Activated CD8-positive, alpha-beta memory T cell treated with anti-CD3 and anti-CD28 coated beads, Interleukin-2, amount 10 ng/mL, durations not matched to agents 7 days and 5 days (primary cell): ENCODE measurements around the gene HOXA11. TPM values are rescaled to one million over a fixed set of nuclear protein-coding genes. Genes with fewer than 3 reads are reported as not detected.

ENCODE experiments used
- ATAC-seq: fragments of 150-1000 bp; cut with Tn5 transposase; one replicate; pipeline ENCODE4 v1.10.0; 2021; ENCODE audit warnings: moderate library complexity
- CTCF ChIA-PET: fragments of 350-600 bp; sonication (Branson Sonifier 250); formaldehyde crosslinking; loops from one replicate; lab custom pipeline; 2021; ENCODE audit warnings: antibody characterized with exemption; lab: Charles Lee
- DNase-seq: peaks from one replicate; pipeline ENCODE4 v3.0.0-alpha.2; 2020
- H3K27ac Mint-ChIP-seq: one replicate; pipeline ENCODE4 v1.8.0; 2021; ENCODE audit warnings: mild to moderate bottlenecking, mixed read lengths
- H3K27me3 Mint-ChIP-seq: one replicate; pipeline ENCODE4 v1.8.0; 2021; ENCODE audit warnings: mixed read lengths
- H3K36me3 Mint-ChIP-seq: one replicate; pipeline ENCODE4 v1.8.0; 2021; ENCODE audit warnings: mild to moderate bottlenecking, mixed read lengths
- H3K4me1 Mint-ChIP-seq: one replicate; pipeline ENCODE4 v1.8.0; 2021; ENCODE audit warnings: mixed read lengths
- H3K4me3 Mint-ChIP-seq: one replicate; pipeline ENCODE4 v1.8.0; 2021; ENCODE audit warnings: mild to moderate bottlenecking, moderate library complexity, mixed read lengths
- H3K9me3 Mint-ChIP-seq: one replicate; pipeline ENCODE4 v1.8.0; 2022; ENCODE audit warnings: low read depth, mixed read lengths
- total RNA-seq, 2 experiments: library from RNA; stranded (reverse); gene quantifications; one replicate each; pipeline ENCODE4 v1.2.3, GENCODE V29; 2021

HOXA11 gene
- total RNA-seq, 2 experiments from 2014 or later = not detected

DNA sequence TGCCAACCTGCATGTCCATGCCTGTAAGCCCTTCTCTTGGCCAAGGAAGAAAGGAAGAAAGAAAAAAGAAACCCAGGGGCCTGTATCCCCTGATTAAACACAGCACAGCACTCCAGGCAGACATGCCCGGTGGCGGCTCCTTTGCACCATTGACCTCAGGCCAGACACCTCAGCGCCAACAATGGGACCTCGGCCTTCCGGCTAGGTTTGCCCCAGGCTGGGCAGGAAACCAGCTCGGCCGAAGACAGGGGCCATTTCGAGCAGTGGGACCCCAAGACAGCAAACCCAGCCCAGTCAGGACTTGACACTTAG, 13.8 kb downstream of the HOXA11 start:
- Mint-ChIP-seq H3K27ac (peak overlapping the region; percentile 35), H3K36me3 (peaks cover 2% of the 10 kb centered on the region), H3K27me3 (peaks cover 81% of the 10 kb centered on the region), H3K4me1 (peaks cover 7% of the 10 kb centered on the region), H3K4me3 (no peak overlapping the region), H3K9me3 (no peaks in the 10 kb centered on the region)
- DNase-seq = no peak
- CTCF ChIA-PET = interaction anchor here (1.0 to 1.7 kb wide), 3 partner anchors 10 to 40 kb away, joined by 3 to 5 read pairs (median 3); no protein-coding TSS in a partner anchor
- ATAC-seq = no peak

- no peak overlapping the region for H3K4me3 Mint-ChIP-seq
- ATAC-seq (no peak), DNase-seq (no peak)
- H3K27me3 Mint-ChIP-seq = peaks cover 82% of the 10 kb centered on the region
- H3K27ac Mint-ChIP-seq = no peak overlapping the region
- no peaks in the 10 kb centered on the region for H3K9me3 Mint-ChIP-seq
- peaks cover 2% of the 10 kb centered on the region for H3K36me3 Mint-ChIP-seq
- CTCF ChIA-PET = interaction anchor here (1.0 to 1.7 kb wide), 2 partner anchors 10 to 41 kb away, joined by 3 to 5 read pairs; no protein-coding TSS in a partner anchor
- H3K4me1 Mint-ChIP-seq = peaks cover 7% of the 10 kb centered on the region
Observed at GRCh38 chr7:27170426-27171324, 14.4 kb downstream of the HOXA11 start.

GRCh38 chr7:27169658-27170425, 15.2 kb downstream of the HOXA11 start:
- H3K4me1 Mint-ChIP-seq = peaks cover 7% of the 10 kb centered on the region
- peaks cover 2% of the 10 kb centered on the region for H3K36me3 Mint-ChIP-seq
- DNase-seq (no peak), ATAC-seq (no peak)
- H3K4me3 Mint-ChIP-seq = no peak overlapping the region
- CTCF ChIA-PET = no interaction called here
- H3K27ac Mint-ChIP-seq = no peak overlapping the region
- H3K27me3 Mint-ChIP-seq = peaks cover 79% of the 10 kb centered on the region
- H3K9me3 Mint-ChIP-seq = no peaks in the 10 kb centered on the region

GRCh38 chr7:27168265-27168947, 16.6 kb downstream of the HOXA11 start:
- Mint-ChIP-seq H3K27me3 (peaks cover 87% of the 10 kb centered on the region), H3K4me3 (no peak overlapping the region), H3K9me3 (no peaks in the 10 kb centered on the region), H3K4me1 (peaks cover 7% of the 10 kb centered on the region), H3K36me3 (peaks cover 2% of the 10 kb centered on the region), H3K27ac (peak overlapping the region; percentile 40)
- DNase-seq (no peak), ATAC-seq (no peak)
- CTCF ChIA-PET = interaction anchor here (1.0 to 1.4 kb wide), 2 partner anchors 12 to 18 kb away, joined by 3 to 5 read pairs; no protein-coding TSS in a partner anchor

DNA sequence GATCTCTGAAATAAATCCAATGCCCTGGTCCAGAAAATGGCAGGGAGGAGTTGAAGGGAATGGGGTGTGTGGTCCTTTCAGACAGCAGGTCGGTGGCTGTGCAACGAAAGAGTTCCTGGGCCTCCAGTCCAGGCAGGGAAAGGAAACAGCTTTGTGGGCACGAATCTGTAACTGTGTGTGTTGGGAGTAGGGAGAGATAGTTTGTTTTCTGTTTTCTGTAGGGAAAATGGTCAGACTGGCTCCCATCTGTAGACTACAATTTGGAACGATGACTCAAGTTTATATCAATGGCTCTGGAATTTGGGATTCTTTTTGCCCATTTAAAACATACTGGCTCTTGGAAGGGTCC, 17.1 kb downstream of the HOXA11 start:
- no peaks in the 10 kb centered on the region for H3K9me3 Mint-ChIP-seq
- DNase-seq (no peak), ATAC-seq (no peak)
- peaks cover 7% of the 10 kb centered on the region for H3K4me1 Mint-ChIP-seq
- no peak overlapping the region for H3K4me3 Mint-ChIP-seq
- CTCF ChIA-PET = interaction anchor here (1.0 to 1.4 kb wide), 2 partner anchors 12 to 17 kb away, joined by 3 to 5 read pairs; no protein-coding TSS in a partner anchor
- peak overlapping the region; percentile 40 for H3K27ac Mint-ChIP-seq
- H3K36me3 Mint-ChIP-seq = peaks cover 2% of the 10 kb centered on the region
- H3K27me3 Mint-ChIP-seq = peaks cover 90% of the 10 kb centered on the region

- DNase-seq (no peak), ATAC-seq (no peak)
- H3K36me3 Mint-ChIP-seq = peaks cover 2% of the 10 kb centered on the region
- peaks cover 3% of the 10 kb centered on the region for H3K4me1 Mint-ChIP-seq
- no peaks in the 10 kb centered on the region for H3K9me3 Mint-ChIP-seq
- peak overlapping the region; percentile 40 for H3K27ac Mint-ChIP-seq
- H3K4me3 Mint-ChIP-seq = no peak overlapping the region
- CTCF ChIA-PET = interaction anchor here (1.0 to 2.1 kb wide), 3 partner anchors 10 to 16 kb away, joined by 3 to 6 read pairs (median 3); partner anchors contain the start of gene HOXA7
- H3K27me3 Mint-ChIP-seq = peaks cover 91% of the 10 kb centered on the region
Observed at GRCh38 chr7:27166531-27167505, 18.2 kb downstream of the HOXA11 start.

- peak overlapping the region; percentile 77 for H3K27ac Mint-ChIP-seq
- H3K4me1 Mint-ChIP-seq = peaks cover 1% of the 10 kb centered on the region
- no peaks in the 10 kb centered on the region for H3K36me3 Mint-ChIP-seq
- H3K4me3 Mint-ChIP-seq = no peak overlapping the region
- peaks cover 86% of the 10 kb centered on the region for H3K27me3 Mint-ChIP-seq
- no peaks in the 10 kb centered on the region for H3K9me3 Mint-ChIP-seq
- no peak for ATAC-seq
- no peak for DNase-seq
- CTCF ChIA-PET = interaction anchor here (1.1 to 2.1 kb wide), 2 partner anchors 9 to 13 kb away, joined by 3 to 6 read pairs; partner anchors contain the start of gene HOXA7
Observed at GRCh38 chr7:27165996-27166530, 19.0 kb downstream of the HOXA11 start.

DNA sequence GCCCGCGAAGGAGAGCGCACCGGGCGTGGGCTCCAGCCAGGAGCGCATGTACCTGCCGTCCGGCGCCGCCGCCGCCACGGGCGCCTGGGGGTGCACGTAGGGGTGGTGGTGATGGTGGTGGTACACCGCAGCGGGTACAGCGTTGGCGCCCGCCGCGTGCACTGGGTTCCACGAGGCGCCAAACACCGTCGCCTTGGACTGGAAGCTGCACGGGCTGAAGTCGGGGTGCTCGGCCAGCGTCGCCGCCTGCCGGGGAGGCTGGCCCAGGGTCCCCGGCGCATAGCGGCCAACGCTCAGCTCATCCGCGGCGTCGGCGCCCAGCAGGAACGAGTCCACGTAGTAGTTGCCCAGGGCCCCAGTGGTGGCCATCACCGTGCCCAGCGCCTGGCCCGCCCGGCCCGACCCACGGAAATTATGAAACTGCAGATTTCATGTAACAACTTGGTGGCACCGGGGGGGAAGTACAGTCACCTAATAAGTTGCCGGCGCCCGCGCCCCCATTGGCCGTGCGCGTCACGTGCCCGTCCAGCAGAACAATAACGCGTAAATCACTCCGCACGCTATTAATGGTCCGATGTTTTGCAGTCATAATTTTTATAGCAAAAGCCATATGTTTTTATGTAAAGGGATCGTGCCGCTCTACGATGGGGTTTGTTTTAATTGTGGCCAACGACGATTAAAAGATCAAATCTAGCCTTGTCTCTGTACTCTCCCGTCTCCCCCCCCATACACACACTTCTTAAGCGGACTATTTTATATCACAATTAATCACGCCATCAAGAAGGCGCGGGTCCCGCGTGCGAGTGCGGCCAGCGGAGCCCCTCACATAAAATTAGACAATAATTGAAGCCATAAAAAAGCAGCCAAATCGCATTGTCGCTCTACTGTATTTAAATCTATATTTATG, 19.7 kb downstream of the HOXA11 start, which contains the start of gene HOXA9:
HOXA9 (minus strand) TSS at position 449 of the 907 bp plus-strand sequence; CDS start at position 369, 80 bp downstream.
- Mint-ChIP-seq H3K27me3 (peaks cover 84% of the 10 kb centered on the region), H3K36me3 (no peaks in the 10 kb centered on the region), H3K9me3 (no peaks in the 10 kb centered on the region), H3K4me3 (no peak within 1 kb of the TSS), H3K4me1 (peaks cover 2% of the 10 kb centered on the region), H3K27ac (peak within 1 kb of the TSS; percentile 77)
- ATAC-seq (no peak), DNase-seq (no peak)
- CTCF ChIA-PET = interaction anchor here (2.1 kb wide), 1 partner anchor 9 kb away, joined by 6 read pairs; the partner anchor contains the start of gene HOXA7

DNA sequence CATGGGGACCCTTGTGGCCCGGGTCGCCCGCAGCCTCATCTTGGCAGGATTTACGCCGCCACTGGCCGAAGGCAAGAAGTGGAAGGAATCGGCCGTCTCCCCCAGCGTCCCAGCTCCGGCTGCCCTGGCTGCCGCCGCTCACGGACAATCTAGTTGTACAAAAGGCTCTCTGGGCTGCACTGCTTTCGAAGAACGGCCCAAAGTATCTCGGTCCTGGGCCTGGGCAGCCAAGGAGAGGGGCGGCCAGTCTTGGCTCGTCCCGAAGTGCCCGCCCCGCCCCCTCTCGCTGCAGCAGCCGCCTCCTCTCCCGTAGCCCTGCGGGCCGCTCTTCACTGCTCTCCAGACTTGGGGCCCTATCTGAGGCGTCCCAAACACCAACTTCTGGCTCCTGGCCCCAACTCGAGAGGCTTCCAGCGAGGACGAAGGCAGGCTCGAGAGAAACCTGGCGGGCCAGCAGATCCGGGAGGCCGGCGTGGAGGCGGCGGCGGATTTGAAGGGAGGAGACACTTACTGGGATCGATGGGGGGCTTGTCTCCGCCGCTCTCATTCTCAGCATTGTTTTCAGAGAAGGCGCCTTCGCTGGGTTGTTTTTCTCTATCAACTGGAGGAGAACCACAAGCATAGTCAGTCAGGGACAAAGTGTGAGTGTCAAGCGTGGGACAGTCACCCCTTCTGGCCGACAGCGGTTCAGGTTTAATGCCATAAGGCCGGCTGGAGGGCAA, 20.5 kb downstream of the HOXA11 start:
- CTCF ChIA-PET = interaction anchor here (2.1 to 2.3 kb wide), 2 partner anchors 8 to 14 kb away, joined by 6 to 15 read pairs; partner anchors contain the start of gene HOXA7
- Mint-ChIP-seq H3K27ac (no peak overlapping the region), H3K4me3 (no peak overlapping the region), H3K27me3 (peaks cover 86% of the 10 kb centered on the region), H3K9me3 (no peaks in the 10 kb centered on the region), H3K4me1 (peaks cover 6% of the 10 kb centered on the region), H3K36me3 (no peaks in the 10 kb centered on the region)
- DNase-seq = no peak
- ATAC-seq = no peak

GRCh38 chr7:27164045-27164366, 21.0 kb downstream of the HOXA11 start:
- no peak overlapping the region for H3K4me3 Mint-ChIP-seq
- H3K4me1 Mint-ChIP-seq = peaks cover 6% of the 10 kb centered on the region
- H3K36me3 Mint-ChIP-seq = no peaks in the 10 kb centered on the region
- CTCF ChIA-PET = interaction anchor here (2.3 to 3.7 kb wide), 2 partner anchors 13 to 482 kb away, joined by 15 to 38 read pairs; no protein-coding TSS in a partner anchor
- ATAC-seq (no peak), DNase-seq (no peak)
- no peaks in the 10 kb centered on the region for H3K9me3 Mint-ChIP-seq
- H3K27ac Mint-ChIP-seq = no peak overlapping the region
- peaks cover 86% of the 10 kb centered on the region for H3K27me3 Mint-ChIP-seq
